ENCODE measurements around the gene COPS4. TPM values are rescaled to one million over a fixed set of nuclear protein-coding genes. Genes with fewer than 3 reads are reported as not detected.
"Not testable (repeated sequence)": the region's sequence is repeated elsewhere in the genome, so short reads cannot be mapped to it uniquely, and the experiment has no call there.

Gene COPS4
- total RNA-seq, result 30.3 and 33.1 TPM in 2 replicates

- intact Hi-C loops (cut with micrococcal nuclease), result loop anchor here (1.0 to 2.0 kb wide), 18 partner anchors 22 to 750 kb away; partner anchors contain the start of genes ABRAXAS1, HELQ, SEC31A and THAP9
These were observed at the start of gene COPS4 for GRCh38 chr4:83034630-83035494. Gene COPS4, plus strand, starts transcription at chr4:83035183. Its CDS starts 42 bp downstream, at chr4:83035225.

GRCh38 chr4:82987519-82987918 is 47.5 kb upstream of the COPS4 start:
- intact Hi-C loops (cut with micrococcal nuclease), result not testable (repeated sequence)

- intact Hi-C loops (cut with micrococcal nuclease), result no loop called here
These were observed 46.6 kb upstream of the COPS4 start for GRCh38 chr4:82988323-82988832.

GRCh38 chr4:82989575-82990429 is 45.2 kb upstream of the COPS4 start:
- intact Hi-C loops (cut with micrococcal nuclease), result loop anchor here (1.0 kb wide), 3 partner anchors 20 to 89 kb away; partner anchors contain the start of genes COPS4 and LIN54

- intact Hi-C loops (cut with micrococcal nuclease), result no loop called here
These were observed 40.1 kb upstream of the COPS4 start for GRCh38 chr4:82994834-82995233.

- intact Hi-C loops (cut with micrococcal nuclease), result no loop called here
These were observed 36.1 kb upstream of the COPS4 start for GRCh38 chr4:82998898-82999297.

GRCh38 chr4:83002329-83002728 is 32.7 kb upstream of the COPS4 start:
- intact Hi-C loops (cut with micrococcal nuclease), result no loop called here

GRCh38 chr4:83003044-83003791 is 31.8 kb upstream of the COPS4 start:
- intact Hi-C loops (cut with micrococcal nuclease), result not testable (repeated sequence)

GRCh38 chr4:83009529-83009928 is 25.5 kb upstream of the COPS4 start:
- intact Hi-C loops (cut with micrococcal nuclease), result no loop called here

- intact Hi-C loops (cut with micrococcal nuclease), result loop anchor here (1.0 to 10.0 kb wide), 11 partner anchors 21 to 1535 kb away; partner anchors contain the start of genes ABRAXAS1, COQ2, HELQ and RASGEF1B
These were observed 24.9 kb upstream of the COPS4 start for GRCh38 chr4:83010111-83010521.

GRCh38 chr4:83010522-83011318 is 24.3 kb upstream of the COPS4 start, which contains the start of gene LIN54:
Gene LIN54, minus strand, starts transcription at chr4:83010823. Its CDS starts 25,979 bp downstream, at chr4:82984844.
- intact Hi-C loops (cut with micrococcal nuclease), result loop anchor here (1.0 to 10.0 kb wide), 11 partner anchors 21 to 1536 kb away; partner anchors contain the start of genes ABRAXAS1, COQ2, HELQ and RASGEF1B

- intact Hi-C loops (cut with micrococcal nuclease), result loop anchor here (1.0 to 10.0 kb wide), 5 partner anchors 205 to 1537 kb away; partner anchors contain the start of genes ENOPH1, HNRNPDL and RASGEF1B
These were observed 23.2 kb upstream of the COPS4 start for GRCh38 chr4:83011689-83012199.

- intact Hi-C loops (cut with micrococcal nuclease), result loop anchor here (1.0 to 10.0 kb wide), 4 partner anchors 205 to 1537 kb away; partner anchors contain the start of genes ENOPH1, HNRNPDL and RASGEF1B
These were observed 22.7 kb upstream of the COPS4 start for GRCh38 chr4:83012200-83012686.

GRCh38 chr4:83012687-83013419 is 22.1 kb upstream of the COPS4 start:
- intact Hi-C loops (cut with micrococcal nuclease), result loop anchor here (1.0 to 10.0 kb wide), 9 partner anchors 21 to 1538 kb away; partner anchors contain the start of genes ENOPH1, HNRNPDL, HPSE and RASGEF1B

GRCh38 chr4:83013420-83013867 is 21.5 kb upstream of the COPS4 start:
- intact Hi-C loops (cut with micrococcal nuclease), result loop anchor here (1.0 to 10.0 kb wide), 8 partner anchors 21 to 1539 kb away; partner anchors contain the start of genes HPSE and RASGEF1B

- intact Hi-C loops (cut with micrococcal nuclease), result loop anchor here (1.0 to 10.0 kb wide), 8 partner anchors 20 to 1539 kb away; partner anchors contain the start of genes HPSE and RASGEF1B
These were observed 21.1 kb upstream of the COPS4 start for GRCh38 chr4:83013902-83014301.

- intact Hi-C loops (cut with micrococcal nuclease), result loop anchor here (10.0 kb wide), 2 partner anchors 555 to 1545 kb away; partner anchors contain the start of gene RASGEF1B
These were observed 15.0 kb upstream of the COPS4 start for GRCh38 chr4:83019794-83020494.

Measured in T-helper 1 cell treated with Interleukin-12 subunit alpha and Interleukin-12 subunit beta and Interleukin-4 antibody, amounts not matched to agents 30 ng/mL and 1 ng/mL, for 36 hours (primary cell).